Type B pancreatic cell (in vitro differentiated cells): Measurements from ENCODE around the gene SYCP2L. TPM values are rescaled to one million over a fixed set of nuclear protein-coding genes. Genes with fewer than 3 reads are reported as not detected.
"Not testable (repeated sequence)": the region's sequence is repeated elsewhere in the genome, so short reads cannot be mapped to it uniquely, and the experiment has no call there.

Experiments
- DNase-seq: peaks from one replicate; pipeline ENCODE4 v3.0.0; 2021; ENCODE audit warnings: mixed read lengths; ENCODE audit not compliant: unreplicated experiment; ENCODE audit errors: extremely low spot score
- H3K27ac Mint-ChIP-seq: 2 replicates; pipeline ENCODE4 v1.8.0; 2021; ENCODE audit warnings: mild to moderate bottlenecking, mixed read lengths
- H3K27me3 Mint-ChIP-seq: 2 replicates; pipeline ENCODE4 v1.8.0; 2021; ENCODE audit warnings: mixed read lengths
- H3K36me3 Mint-ChIP-seq: 2 replicates; pipeline ENCODE4 v1.8.0; 2021; ENCODE audit warnings: mixed read lengths
- H3K4me1 Mint-ChIP-seq: one replicate; pipeline ENCODE4 v1.8.0; 2021; ENCODE audit warnings: mixed read lengths; ENCODE audit not compliant: unreplicated experiment
- H3K4me3 Mint-ChIP-seq: 2 replicates; pipeline ENCODE4 v1.8.0; 2021; ENCODE audit warnings: mild to moderate bottlenecking, mixed read lengths
- H3K9me3 Mint-ChIP-seq: 2 replicates; pipeline ENCODE4 v1.8.0; 2021; ENCODE audit warnings: mixed read lengths
- CTCF ChIP-seq: fragments of 200-600 bp; sonication (generic); conservative IDR thresholded peaks from 2 replicates; pipeline ENCODE4 v1.5.0; 2021; ENCODE audit warnings: antibody characterized with exemption, mild to moderate bottlenecking
- total RNA-seq: library from RNA; stranded (reverse); gene quantifications from 2 replicates; pipeline ENCODE4 v1.2.1, GENCODE V29; 2021; ENCODE audit warnings: low replicate concordance

Gene SYCP2L
- total RNA-seq, 1 donor from 2014 or later = 6.9 TPM

DNA sequence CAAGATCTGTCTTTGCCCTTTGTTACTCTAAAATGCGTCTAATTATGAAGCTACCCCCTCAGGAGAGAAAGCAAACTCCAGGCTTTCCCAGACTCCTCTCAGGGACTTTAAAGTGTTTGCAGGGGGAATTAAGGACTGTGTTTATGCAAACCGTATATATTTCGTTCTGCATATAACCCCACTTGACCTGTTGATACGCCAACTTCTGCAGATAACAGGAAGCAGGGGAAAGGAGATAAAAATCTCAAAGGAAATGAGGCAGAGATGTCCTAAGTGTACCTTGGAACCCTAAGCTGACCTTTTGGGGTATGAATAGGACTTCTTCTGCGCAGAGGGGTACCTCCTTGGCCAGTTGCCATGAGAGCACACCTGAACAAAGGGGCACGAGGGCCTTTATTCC lies 8.1 kb downstream of the SYCP2L start:
- Mint-ChIP-seq H3K4me1 (no peaks in the 10 kb centered on the region), H3K9me3 (peaks cover 8% of the 10 kb centered on the region), H3K36me3 (peaks cover 20% of the 10 kb centered on the region), H3K27ac (no peak overlapping the region), H3K4me3 (no peak overlapping the region), H3K27me3 (no peaks in the 10 kb centered on the region)
- no peak for DNase-seq
- no peak for TF ChIP-seq CTCF

GRCh38 chr6:10896691-10897090 lies 9.8 kb downstream of the SYCP2L start:
- no peaks in the 10 kb centered on the region for H3K9me3 Mint-ChIP-seq
- H3K27me3 Mint-ChIP-seq = no peaks in the 10 kb centered on the region
- H3K4me1 Mint-ChIP-seq = no peaks in the 10 kb centered on the region
- no peak overlapping the region for H3K27ac Mint-ChIP-seq
- DNase-seq = no peak
- no peak overlapping the region for H3K4me3 Mint-ChIP-seq
- peaks cover 15% of the 10 kb centered on the region for H3K36me3 Mint-ChIP-seq
- no peak for TF ChIP-seq CTCF

GRCh38 chr6:10901770-10902169 lies 14.9 kb downstream of the SYCP2L start:
- Mint-ChIP-seq H3K4me3 (no peak overlapping the region), H3K9me3 (peaks cover 3% of the 10 kb centered on the region), H3K36me3 (peaks cover 19% of the 10 kb centered on the region), H3K4me1 (no peaks in the 10 kb centered on the region), H3K27ac (no peak overlapping the region), H3K27me3 (no peaks in the 10 kb centered on the region)
- DNase-seq = no peak
- no peak for TF ChIP-seq CTCF

- Mint-ChIP-seq H3K4me3 (no peak overlapping the region), H3K36me3 (peaks cover 15% of the 10 kb centered on the region), H3K4me1 (no peaks in the 10 kb centered on the region), H3K27me3 (no peaks in the 10 kb centered on the region), H3K9me3 (peaks cover 3% of the 10 kb centered on the region), H3K27ac (no peak overlapping the region)
- DNase-seq = no peak
- TF ChIP-seq CTCF = no peak
Measured at GRCh38 chr6:10904015-10904414, 17.2 kb downstream of the SYCP2L start.

GRCh38 chr6:10908228-10908627 lies 21.4 kb downstream of the SYCP2L start:
- TF ChIP-seq CTCF = no peak
- no peak overlapping the region for H3K4me3 Mint-ChIP-seq

DNA sequence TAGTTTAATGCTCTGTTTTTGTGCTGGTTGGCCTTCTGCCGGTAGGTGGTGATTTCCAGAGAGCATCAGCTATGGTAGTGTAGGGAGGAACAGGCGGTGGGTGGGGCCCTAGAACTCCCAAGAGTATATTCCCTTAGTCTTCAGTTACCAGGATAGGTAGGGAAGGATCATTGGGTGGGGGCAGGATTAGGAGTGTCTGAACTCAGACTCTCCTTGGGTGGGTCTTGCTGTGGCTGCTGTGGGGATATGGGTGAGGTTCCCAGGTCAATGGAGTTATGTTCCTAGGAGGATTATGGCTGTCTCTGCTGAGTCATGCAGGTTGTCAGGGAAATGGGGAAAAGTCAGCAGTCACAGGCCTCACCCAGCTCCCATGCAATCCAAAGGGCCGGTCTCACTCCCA lies 32.7 kb downstream of the SYCP2L start:
- not testable (repeated sequence) for H3K4me3 Mint-ChIP-seq, H3K4me1 Mint-ChIP-seq, H3K27me3 Mint-ChIP-seq, H3K27ac Mint-ChIP-seq, H3K9me3 Mint-ChIP-seq, DNase-seq
- peaks cover 49% of the 10 kb centered on the region for H3K36me3 Mint-ChIP-seq

More at GRCh38 chr6:10908228-10908627, 21.4 kb downstream of the SYCP2L start:
- Mint-ChIP-seq H3K27me3 (no peaks in the 10 kb centered on the region), H3K9me3 (no peaks in the 10 kb centered on the region), H3K4me1 (no peaks in the 10 kb centered on the region), H3K27ac (no peak overlapping the region), H3K36me3 (peaks cover 4% of the 10 kb centered on the region)
- no peak for DNase-seq
